C4-2B (cell line): ENCODE results near the gene FHOD1.

Source experiments
- CTCF ChIP-seq: fragments of 450-650 bp; conservative IDR thresholded peaks from 2 replicates; pipeline ENCODE4 v1.5.1; 2017; ENCODE audit warnings: mild to moderate bottlenecking
- ZFX ChIP-seq: fragments of 450-650 bp; IDR thresholded peaks from 2 replicates; pipeline ENCODE4 v1.6.1; 2017

DNA sequence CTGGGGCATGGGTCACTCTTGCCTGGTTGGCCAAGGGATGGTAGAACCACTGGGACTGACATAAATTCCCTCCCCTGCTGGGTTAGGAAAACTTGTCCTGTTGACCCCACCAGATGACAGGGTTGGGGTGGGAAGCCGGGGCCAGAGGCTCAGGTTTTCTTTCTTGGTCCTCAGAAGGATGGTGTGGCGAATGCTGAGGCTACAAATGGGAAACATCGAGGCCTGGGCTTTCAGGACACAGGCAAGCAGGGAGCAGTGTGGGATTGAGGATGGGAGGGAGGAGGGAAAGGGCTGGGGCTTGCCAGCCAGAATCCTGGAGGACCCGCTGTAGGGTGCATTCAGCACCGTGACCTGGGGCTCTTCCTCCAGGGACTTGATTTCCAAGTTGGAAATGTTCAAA lies 17.6 kb upstream of the FHOD1 start:
- TF ChIP-seq CTCF (no peak), ZFX (no peak)
